ENCODE results near the gene FYB1. TPM values are rescaled to one million over a fixed set of nuclear protein-coding genes. Genes with fewer than 3 reads are reported as not detected.

The FYB1 gene, protein sequence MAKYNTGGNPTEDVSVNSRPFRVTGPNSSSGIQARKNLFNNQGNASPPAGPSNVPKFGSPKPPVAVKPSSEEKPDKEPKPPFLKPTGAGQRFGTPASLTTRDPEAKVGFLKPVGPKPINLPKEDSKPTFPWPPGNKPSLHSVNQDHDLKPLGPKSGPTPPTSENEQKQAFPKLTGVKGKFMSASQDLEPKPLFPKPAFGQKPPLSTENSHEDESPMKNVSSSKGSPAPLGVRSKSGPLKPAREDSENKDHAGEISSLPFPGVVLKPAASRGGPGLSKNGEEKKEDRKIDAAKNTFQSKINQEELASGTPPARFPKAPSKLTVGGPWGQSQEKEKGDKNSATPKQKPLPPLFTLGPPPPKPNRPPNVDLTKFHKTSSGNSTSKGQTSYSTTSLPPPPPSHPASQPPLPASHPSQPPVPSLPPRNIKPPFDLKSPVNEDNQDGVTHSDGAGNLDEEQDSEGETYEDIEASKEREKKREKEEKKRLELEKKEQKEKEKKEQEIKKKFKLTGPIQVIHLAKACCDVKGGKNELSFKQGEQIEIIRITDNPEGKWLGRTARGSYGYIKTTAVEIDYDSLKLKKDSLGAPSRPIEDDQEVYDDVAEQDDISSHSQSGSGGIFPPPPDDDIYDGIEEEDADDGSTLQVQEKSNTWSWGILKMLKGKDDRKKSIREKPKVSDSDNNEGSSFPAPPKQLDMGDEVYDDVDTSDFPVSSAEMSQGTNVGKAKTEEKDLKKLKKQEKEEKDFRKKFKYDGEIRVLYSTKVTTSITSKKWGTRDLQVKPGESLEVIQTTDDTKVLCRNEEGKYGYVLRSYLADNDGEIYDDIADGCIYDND
- 10.0 to 19.8 TPM (median 13.9 TPM) in 5 replicates for total RNA-seq (2022; extraction: Qiagen RNA extraction)

GRCh38 chr5:39219437-39219836 lies at the start of gene FYB1:
FYB1 (minus strand) TSS chr5:39219563; CDS start chr5:39202960, 16,603 bp downstream.

DNA sequence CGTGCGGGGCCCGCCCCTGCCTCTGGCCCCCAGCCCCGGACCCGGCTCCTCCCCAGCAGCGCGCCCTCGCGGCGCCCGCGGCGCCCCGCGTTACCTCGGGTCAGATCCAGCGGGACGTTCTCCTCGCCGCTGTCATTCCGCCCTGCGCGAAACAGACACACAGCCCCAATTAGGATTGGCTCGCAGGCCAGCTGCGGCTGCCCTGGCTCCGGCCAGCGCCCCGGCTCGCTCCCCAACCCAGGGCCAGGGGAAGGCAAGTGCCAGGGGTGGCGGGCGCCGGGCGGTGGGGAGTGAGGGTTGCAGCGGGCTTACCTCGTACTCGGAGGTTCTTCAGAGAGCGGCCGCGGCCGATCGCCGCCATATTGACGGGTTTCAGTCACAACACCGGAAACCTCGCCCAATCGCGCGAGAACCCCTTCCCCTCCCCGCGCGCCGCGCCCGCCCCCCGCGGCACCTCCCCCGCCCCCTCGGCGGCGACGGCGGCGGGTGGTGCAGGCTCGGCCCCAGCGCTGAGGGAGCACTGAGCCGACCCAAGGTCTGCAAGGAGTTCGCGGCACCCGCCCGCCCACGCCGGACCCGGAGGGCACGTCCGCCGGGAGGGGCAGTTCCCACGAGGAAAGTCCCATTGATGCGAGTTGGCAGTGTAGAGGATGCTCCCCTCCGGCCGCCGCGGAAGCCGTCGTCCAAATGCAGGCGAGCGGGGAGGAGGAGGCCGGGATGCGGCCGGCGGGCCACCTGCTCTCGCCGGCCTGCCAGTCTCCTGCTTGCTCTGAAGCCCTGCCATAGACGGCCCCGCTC lies 145.1 kb downstream of the FYB1 start, which contains the start of gene RICTOR:
TSS of gene RICTOR (minus strand) at position 383 of the 798 bp plus-strand sequence. CDS start at position 361, 22 bp downstream.

Other genes with a start within 250 kb of the FYB1 start
- gene RICTOR, start 145.2 kb downstream of the FYB1 start, total RNA-seq (2022; extraction: Qiagen RNA extraction) = 8.0 to 12.3 TPM (median 10.2 TPM) in 5 replicates
- not detected in 5 replicates for gene C9, start 144.9 kb upstream of the FYB1 start, total RNA-seq (2022; extraction: Qiagen RNA extraction)
- 9.0 to 10.9 TPM (median 10.3 TPM) in 5 replicates for gene DAB2, start 205.4 kb upstream of the FYB1 start, total RNA-seq (2022; extraction: Qiagen RNA extraction)